Measurements from ENCODE around the gene CLSTN2.

CLSTN2 gene

GRCh38 chr3:140338916-140339315 lies 403.9 kb downstream of the CLSTN2 start:
- DNase-seq (ENCODE audit: extremely low spot score) = no peak
- no peak for TF ChIP-seq CTCF (IDR thresholded peaks at IDR 0.05; ENCODE audit: control extremely low read depth, extremely low read depth, low read depth, missing control alignments)
- ChIA-PET CTCF (no interaction called here), POLR2A (no interaction called here)

- ChIA-PET CTCF (no interaction called here), POLR2A (no interaction called here)
- DNase-seq (ENCODE audit: extremely low spot score) = no peak
- TF ChIP-seq CTCF (IDR thresholded peaks at IDR 0.05; ENCODE audit: control extremely low read depth, extremely low read depth, low read depth, missing control alignments) = no peak
Measured at GRCh38 chr3:140341203-140341602, 406.2 kb downstream of the CLSTN2 start.

GRCh38 chr3:140341817-140342403 lies 406.9 kb downstream of the CLSTN2 start:
- no peak for TF ChIP-seq CTCF (IDR thresholded peaks at IDR 0.05; ENCODE audit: control extremely low read depth, extremely low read depth, low read depth, missing control alignments)
- ChIA-PET CTCF (no interaction called here), POLR2A (no interaction called here)
- no peak for DNase-seq (ENCODE audit: extremely low spot score)

GRCh38 chr3:140342668-140343067 lies 407.7 kb downstream of the CLSTN2 start:
- no peak for TF ChIP-seq CTCF (IDR thresholded peaks at IDR 0.05; ENCODE audit: control extremely low read depth, extremely low read depth, low read depth, missing control alignments)
- DNase-seq (ENCODE audit: extremely low spot score) = no peak
- ChIA-PET CTCF (no interaction called here), POLR2A (no interaction called here)

GRCh38 chr3:140343211-140344081 lies 408.5 kb downstream of the CLSTN2 start:
- DNase-seq (ENCODE audit: extremely low spot score) = no peak
- ChIA-PET POLR2A (no interaction called here), CTCF (interaction anchor here (1.1 to 1.7 kb wide), 2 partner anchors 11 kb away, joined by 3 read pairs; no protein-coding TSS in a partner anchor)
- TF ChIP-seq CTCF (IDR thresholded peaks at IDR 0.05; ENCODE audit: control extremely low read depth, extremely low read depth, low read depth, missing control alignments) = no peak

GRCh38 chr3:140344082-140344454 lies 409.1 kb downstream of the CLSTN2 start:
- POLR2A ChIA-PET = no interaction called here
- CTCF ChIA-PET = interaction anchor here (1.1 to 1.7 kb wide), 2 partner anchors 10 to 12 kb away, joined by 3 read pairs; no protein-coding TSS in a partner anchor
- no peak for DNase-seq (ENCODE audit: extremely low spot score)
- no peak for TF ChIP-seq CTCF (IDR thresholded peaks at IDR 0.05; ENCODE audit: control extremely low read depth, extremely low read depth, low read depth, missing control alignments)
